ENCODE measurements around the gene S100A7A. TPM values are rescaled to one million over a fixed set of nuclear protein-coding genes. Genes with fewer than 3 reads are reported as not detected.

The S100A7A gene
- total RNA-seq, 1 experiment from 2014 or later = not detected

GRCh38 chr1:153387785-153388184, 28.5 kb upstream of the S100A7A start:
- Mint-ChIP-seq H3K27me3 (ENCODE audit: low read depth) (peaks cover 4% of the 10 kb centered on the region; the same call in 1 of the 2 replicates), H3K4me3 (no peak overlapping the region), H3K4me1 (no peaks in the 10 kb centered on the region), H3K27ac (no peak overlapping the region), H3K36me3 (no peaks in the 10 kb centered on the region), H3K9me3 (no peaks in the 10 kb centered on the region)
- no peak for TF ChIP-seq ZNF396 (CRISPR knock-in tag; IDR thresholded peaks at IDR 0.05; ENCODE audit: borderline replicate concordance)
- no peak for TF ChIP-seq IRF1 (CRISPR knock-in tag; IDR thresholded peaks at IDR 0.05)
- no peak for TF ChIP-seq EMX1 (CRISPR knock-in tag; IDR thresholded peaks at IDR 0.05)
- no peak for TF ChIP-seq JUN (CRISPR knock-in tag; IDR thresholded peaks at IDR 0.05)
- TF ChIP-seq CDX4 (CRISPR knock-in tag; IDR thresholded peaks at IDR 0.05; ENCODE audit: borderline replicate concordance) = no peak
- TF ChIP-seq PRRX2 (CRISPR knock-in tag; IDR thresholded peaks at IDR 0.05) = no peak
- no peak for TF ChIP-seq ZSCAN18 (CRISPR knock-in tag; IDR thresholded peaks at IDR 0.05)
- no peak for TF ChIP-seq TEAD4 (CRISPR knock-in tag; IDR thresholded peaks at IDR 0.05)
- TF ChIP-seq E2F5 (CRISPR knock-in tag; IDR thresholded peaks at IDR 0.05) = no peak
- no peak for TF ChIP-seq RORB (CRISPR knock-in tag; IDR thresholded peaks at IDR 0.05)
- TF ChIP-seq MYBL2 (CRISPR knock-in tag; IDR thresholded peaks at IDR 0.05) = no peak
- TF ChIP-seq SMAD3 (CRISPR knock-in tag; IDR thresholded peaks at IDR 0.05; ENCODE audit: borderline replicate concordance) = no peak
- TF ChIP-seq ESRRA (CRISPR knock-in tag; IDR thresholded peaks at IDR 0.05; ENCODE audit: borderline replicate concordance) = no peak
- no peak for TF ChIP-seq ZNF416 (CRISPR knock-in tag; IDR thresholded peaks at IDR 0.05)
- no peak for TF ChIP-seq TCF7 (CRISPR knock-in tag; IDR thresholded peaks at IDR 0.05; ENCODE audit: low read depth)
- no peak for TF ChIP-seq E2F1 (CRISPR knock-in tag; IDR thresholded peaks at IDR 0.05)
- TF ChIP-seq OVOL2 (CRISPR knock-in tag; IDR thresholded peaks at IDR 0.05; ENCODE audit: borderline replicate concordance) = no peak
- TF ChIP-seq ATF3 (CRISPR knock-in tag; conservative IDR thresholded peaks at IDR 0.05) = no peak
- no peak for TF ChIP-seq PRDM15 (CRISPR knock-in tag; IDR thresholded peaks at IDR 0.05)
- no peak for TF ChIP-seq HMGA2 (CRISPR knock-in tag; IDR thresholded peaks at IDR 0.05)
- ATAC-seq = no peak
- DNase-seq (ENCODE audit: low spot score) = no peak
- POLR2A ChIA-PET = no interaction called here
- CTCF ChIA-PET = interaction anchor here (1.1 kb wide), 2 partner anchors 12 to 107 kb away, joined by 3 to 4 read pairs; no protein-coding TSS in a partner anchor

Data from WTC11 (cell line).